Progenitor cell of endocrine pancreas (in vitro differentiated cells): ENCODE measurements around the gene PPFIBP1. TPM values are rescaled to one million over a fixed set of nuclear protein-coding genes. Genes with fewer than 3 reads are reported as not detected.

Experiments used
- DNase-seq: peaks from one replicate; pipeline ENCODE4 v3.0.0; 2021; ENCODE audit warnings: low spot score; ENCODE audit not compliant: unreplicated experiment
- H3K27ac Mint-ChIP-seq: 2 replicates; pipeline ENCODE4 v1.8.0; 2021; ENCODE audit warnings: mild to moderate bottlenecking, moderate library complexity, mixed read lengths
- H3K27me3 Mint-ChIP-seq: 2 replicates; pipeline ENCODE4 v1.8.0; 2021; ENCODE audit warnings: mixed read lengths
- H3K36me3 Mint-ChIP-seq: 2 replicates; pipeline ENCODE4 v1.8.0; 2022; ENCODE audit warnings: mixed read lengths; ENCODE audit not compliant: insufficient read depth
- H3K4me1 Mint-ChIP-seq: 2 replicates; pipeline ENCODE4 v1.8.0; 2021; ENCODE audit warnings: low read depth, mixed read lengths
- H3K4me3 Mint-ChIP-seq: 2 replicates; pipeline ENCODE4 v1.8.0; 2021; ENCODE audit warnings: low read depth, mild to moderate bottlenecking, moderate library complexity, mixed read lengths
- H3K9me3 Mint-ChIP-seq: 2 replicates; pipeline ENCODE4 v1.8.0; 2021; ENCODE audit warnings: low read depth, mixed read lengths
- CTCF ChIP-seq: fragments of 200-600 bp; sonication (generic); IDR thresholded peaks from one replicate; pipeline ENCODE4 v1.5.0; 2021; ENCODE audit warnings: antibody characterized with exemption, mild to moderate bottlenecking; ENCODE audit not compliant: unreplicated experiment
- total RNA-seq: library from RNA; stranded (reverse); gene quantifications from 2 replicates; pipeline ENCODE4 v1.2.1, GENCODE V29; 2021

Gene PPFIBP1
- total RNA-seq, 1 donor from 2014 or later, result 85.4 TPM

DNA sequence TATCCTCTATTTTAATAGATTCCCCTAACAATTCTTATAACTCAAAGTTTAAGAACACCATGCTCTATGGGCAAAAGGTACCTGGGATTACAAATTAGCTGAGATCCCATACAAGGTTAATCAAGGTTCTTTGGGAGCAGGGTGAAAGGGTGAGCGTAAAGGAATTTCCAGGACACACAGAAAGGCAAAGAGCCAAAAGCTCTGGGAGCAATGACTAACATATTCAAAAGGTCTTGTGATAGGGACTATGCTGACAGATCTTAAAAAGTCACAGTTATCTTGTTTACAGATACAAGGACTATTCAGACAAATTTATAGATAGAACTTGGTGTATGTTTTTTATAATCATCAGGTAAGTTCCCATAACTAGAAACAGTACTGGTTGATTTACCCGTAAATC lies 19.5 kb upstream of the PPFIBP1 start:
- H3K27ac Mint-ChIP-seq, result no peak overlapping the region
- no peaks in the 10 kb centered on the region for H3K4me1 Mint-ChIP-seq
- H3K9me3 Mint-ChIP-seq, result peaks cover 10% of the 10 kb centered on the region
- H3K4me3 Mint-ChIP-seq, result no peak overlapping the region
- DNase-seq, result no peak
- TF ChIP-seq CTCF, result no peak
- no peaks in the 10 kb centered on the region for H3K27me3 Mint-ChIP-seq
- H3K36me3 Mint-ChIP-seq, result no peaks in the 10 kb centered on the region

GRCh38 chr12:27505109-27505508 lies 18.9 kb upstream of the PPFIBP1 start:
- Mint-ChIP-seq H3K27me3 (no peaks in the 10 kb centered on the region), H3K27ac (no peak overlapping the region), H3K4me1 (no peaks in the 10 kb centered on the region), H3K4me3 (no peak overlapping the region), H3K9me3 (peaks cover 10% of the 10 kb centered on the region), H3K36me3 (no peaks in the 10 kb centered on the region)
- no peak for TF ChIP-seq CTCF
- DNase-seq, result no peak

DNA sequence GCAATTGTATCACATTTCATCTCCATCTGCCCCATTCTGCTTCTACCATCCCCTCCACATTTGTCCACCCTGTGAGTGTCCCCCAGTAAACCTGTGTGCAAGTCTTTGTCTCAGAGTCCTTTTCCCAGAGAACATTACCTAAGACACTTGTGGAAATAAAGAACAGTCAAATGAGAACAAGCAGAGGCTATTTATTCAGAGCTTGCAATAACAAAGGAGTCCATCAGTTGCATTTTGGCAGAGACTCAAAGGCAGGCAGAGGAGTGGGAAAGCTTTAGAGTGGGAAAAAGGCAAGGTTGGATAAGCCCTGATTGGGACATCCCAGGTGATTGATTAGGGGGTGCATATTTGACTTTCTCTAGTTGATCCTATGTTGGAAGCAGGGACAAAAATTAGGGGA lies 18.2 kb upstream of the PPFIBP1 start:
- Mint-ChIP-seq H3K27me3 (no peaks in the 10 kb centered on the region), H3K36me3 (no peaks in the 10 kb centered on the region), H3K27ac (no peak overlapping the region), H3K4me3 (no peak overlapping the region), H3K4me1 (no peaks in the 10 kb centered on the region), H3K9me3 (peaks cover 10% of the 10 kb centered on the region)
- TF ChIP-seq CTCF, result no peak
- DNase-seq, result no peak

GRCh38 chr12:27506645-27507189 lies 17.3 kb upstream of the PPFIBP1 start:
- peaks cover 9% of the 10 kb centered on the region for H3K4me1 Mint-ChIP-seq
- no peak overlapping the region for H3K4me3 Mint-ChIP-seq
- no peak for TF ChIP-seq CTCF
- H3K9me3 Mint-ChIP-seq, result peaks cover 10% of the 10 kb centered on the region
- H3K27ac Mint-ChIP-seq, result no peak overlapping the region
- no peak for DNase-seq
- no peaks in the 10 kb centered on the region for H3K36me3 Mint-ChIP-seq
- H3K27me3 Mint-ChIP-seq, result no peaks in the 10 kb centered on the region

DNA sequence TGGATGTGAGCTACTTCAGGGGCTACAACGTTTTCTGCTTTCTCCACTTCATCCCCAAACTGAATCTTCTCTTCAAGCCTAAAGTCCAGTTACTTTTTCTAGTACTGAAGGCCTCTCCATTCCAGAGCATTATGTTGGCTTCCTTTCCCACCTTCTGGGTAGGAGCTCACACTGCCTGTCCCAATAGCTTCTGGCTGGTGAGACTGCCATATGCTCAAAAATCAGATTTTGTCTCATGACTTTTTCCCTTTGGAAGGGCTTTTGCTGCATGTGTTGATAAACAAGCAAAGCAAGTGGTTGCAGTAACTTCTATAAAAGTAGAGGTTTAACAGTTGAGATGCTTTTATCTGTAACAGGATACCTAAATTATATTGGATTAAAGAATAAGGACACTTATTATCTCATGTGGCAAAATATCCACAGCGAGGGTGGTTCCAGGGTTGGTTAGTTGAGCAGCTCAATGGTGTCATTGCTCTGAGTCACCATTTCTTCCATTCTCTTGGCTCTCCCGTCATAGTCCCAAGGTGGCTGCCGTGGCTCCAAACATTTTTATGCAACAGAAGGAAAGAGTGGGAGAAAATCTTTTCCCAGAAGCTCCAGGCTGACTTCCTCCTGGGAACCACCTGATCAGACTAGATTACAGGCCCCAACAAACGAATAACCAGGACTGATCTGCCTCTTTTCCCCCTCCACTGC lies 15.1 kb upstream of the PPFIBP1 start:
- H3K27ac Mint-ChIP-seq, result no peak overlapping the region
- DNase-seq, result no peak
- H3K4me3 Mint-ChIP-seq, result no peak overlapping the region
- no peaks in the 10 kb centered on the region for H3K27me3 Mint-ChIP-seq
- peaks cover 6% of the 10 kb centered on the region for H3K9me3 Mint-ChIP-seq
- no peaks in the 10 kb centered on the region for H3K36me3 Mint-ChIP-seq
- peaks cover 12% of the 10 kb centered on the region for H3K4me1 Mint-ChIP-seq
- no peak for TF ChIP-seq CTCF
